HCT116 (cell line): ENCODE results near the gene JCAD. TPM values are rescaled to one million over a fixed set of nuclear protein-coding genes. Genes with fewer than 3 reads are reported as not detected.
"Not testable (repeated sequence)": the region's sequence is repeated elsewhere in the genome, so short reads cannot be mapped to it uniquely, and the experiment has no call there.

ENCODE experiments used
- ATAC-seq: fragments of 200-7000 bp; cut with Tn5 transposase; 2 replicates; pipeline ENCODE4 v1.9.1; 2020; ENCODE audit warnings: mild to moderate bottlenecking, moderate library complexity
- BruUV-seq: library from RNA; stranded (reverse); fragments of 400-500 nt; replicated peaks from 2 replicates; lab custom pipeline; 2021; lab: Mats Ljungman, UMichigan
- CTCF ChIA-PET: fragments of 300-600 bp; sonication (Branson Sonifier 250); formaldehyde crosslinking; loops from one replicate; lab custom pipeline; 2021; ENCODE audit warnings: antibody characterized with exemption; lab: Charles Lee
- POLR2A ChIA-PET: fragments of 300-600, 350-600 bp; sonication (Branson Sonifier 250); formaldehyde crosslinking; loops from one replicate; lab custom pipeline; 2021; ENCODE audit warnings: antibody characterized with exemption; lab: Charles Lee
- RAD21 ChIA-PET, 2 experiments: fragments of 300-600 bp; sonication (Branson Sonifier 250); formaldehyde crosslinking; loops; one replicate each; lab custom pipeline; 2023; ENCODE audit warnings: low total read pairs in 2 of 2; ENCODE audit not compliant: uncharacterized antibody in 2 of 2, unreplicated experiment in 2 of 2, low non-redundant PET in 1 of 2; lab: Charles Lee
- DNase-seq: peaks from one replicate; pipeline ENCODE4 v3.0.0-alpha.2; 2010; ENCODE audit warnings: low read depth, low spot score
- H2AFZ ChIP-seq: fragments of 200-600 bp; shearing (Covaris generic), sonication (generic); 2 replicates; pipeline ENCODE4 v1.6.1; 2017; ENCODE audit warnings: low read depth, mixed run types, mixed read lengths, antibody characterized with exemption, low read length; ENCODE audit not compliant: poor library complexity, severe bottlenecking
- H3K27ac ChIP-seq: 2 replicates; pipeline ENCODE4 v1.5.1; 2012; ENCODE audit warnings: low read depth, low read length
- H3K27me3 ChIP-seq: fragments of 200-600 bp; sonication (generic); 2 replicates; pipeline ENCODE4 v1.6.1; 2016; ENCODE audit warnings: mixed run types, low read length, mixed read lengths; ENCODE audit not compliant: insufficient read depth
- H3K36me3 ChIP-seq, 2 experiments: fragments of 200-500 bp in 1 of 2; fragments of 200-600 bp in 1 of 2; sonication (Bioruptor generic) in 1 of 2; sonication (generic) in 1 of 2; 2 replicates each; pipeline versions ENCODE4 v1.5.1 to v1.6.1; 2014 to 2016; ENCODE audit warnings: low read length in 2 of 2, inconsistent platforms in 1 of 2, mixed read lengths in 1 of 2, mixed run types in 1 of 2; ENCODE audit not compliant: insufficient read depth in 2 of 2, control insufficient read depth in 1 of 2
- H3K4me1 ChIP-seq, 2 experiments: fragments of 200-600 bp in 1 of 2; sonication (generic) in 1 of 2; 2 replicates each; pipeline versions ENCODE4 v1.5.1 to v1.6.1; 2012 to 2017; ENCODE audit warnings: low read length in 2 of 2, inconsistent platforms in 1 of 2, mild to moderate bottlenecking in 1 of 2, mixed read lengths in 1 of 2, mixed run types in 1 of 2, moderate library complexity in 1 of 2; ENCODE audit not compliant: insufficient read depth in 2 of 2, control insufficient read depth in 1 of 2
- H3K4me2 ChIP-seq: fragments of 200-600 bp; sonication (generic); 2 replicates; pipeline ENCODE4 v1.6.1; 2017; ENCODE audit warnings: mixed run types, low read length, mixed read lengths
- H3K4me3 ChIP-seq, 2 experiments: fragments of 200-600 bp in 1 of 2; sonication (generic) in 1 of 2; replicated peaks in 1 of 2; 2 replicates each; pipeline ENCODE4 v1.5.1; 2011 to 2016; ENCODE audit warnings: low read length in 2 of 2, control low read depth in 1 of 2, low read depth in 1 of 2, mild to moderate bottlenecking in 1 of 2, mixed read lengths in 1 of 2, mixed run types in 1 of 2
- H3K79me2 ChIP-seq: fragments of 200-600 bp; sonication (generic); 2 replicates; pipeline ENCODE4 v1.6.1; 2017; ENCODE audit warnings: mild to moderate bottlenecking, mixed run types, low read length, moderate library complexity, mixed read lengths; ENCODE audit not compliant: insufficient read depth
- H3K9ac ChIP-seq: fragments of 200-600 bp; sonication (generic); 2 replicates; pipeline ENCODE4 v1.6.1; 2016; ENCODE audit warnings: low read length, mixed read lengths
- H3K9me2 ChIP-seq: fragments of 200-600 bp; sonication (generic), shearing (Covaris generic); 2 replicates; pipeline ENCODE4 v1.6.1; 2017; ENCODE audit warnings: mixed run types, mild to moderate bottlenecking, moderate library complexity; ENCODE audit not compliant: insufficient read depth
- H3K9me3 ChIP-seq, 2 experiments: fragments of 200-500 bp in 1 of 2; fragments of 200-600 bp in 1 of 2; sonication (Bioruptor generic) in 1 of 2; sonication (generic) in 1 of 2; 2 replicates each; pipeline ENCODE4 v1.6.1; 2014 to 2017; ENCODE audit warnings: low read length in 2 of 2, mixed read lengths in 2 of 2, inconsistent platforms in 1 of 2, low read depth in 1 of 2, mild to moderate bottlenecking in 1 of 2, mixed run types in 1 of 2, moderate library complexity in 1 of 2; ENCODE audit not compliant: control insufficient read depth in 1 of 2, insufficient read depth in 1 of 2
- H4K20me1 ChIP-seq: fragments of 200-600 bp; sonication (generic), shearing (Covaris generic); 2 replicates; pipeline ENCODE4 v1.6.1; 2017; ENCODE audit warnings: mixed run types, mild to moderate bottlenecking, moderate library complexity; ENCODE audit not compliant: insufficient read depth
- CBX3 ChIP-seq: IDR thresholded peaks from 2 replicates; pipeline ENCODE4 v1.6.1; 2012; ENCODE audit warnings: low read depth
- CEBPB ChIP-seq: IDR thresholded peaks from 2 replicates; pipeline ENCODE4 v1.6.1; 2012; ENCODE audit warnings: low read depth
- FOSL1 ChIP-seq: IDR thresholded peaks from 2 replicates; pipeline ENCODE4 v1.6.1; 2012; ENCODE audit warnings: low read depth
- JUND ChIP-seq: IDR thresholded peaks from 2 replicates; pipeline ENCODE4 v1.6.1; 2012
- POLR2A ChIP-seq: IDR thresholded peaks from 2 replicates; pipeline ENCODE4 v1.7.0; 2011; ENCODE audit warnings: borderline replicate concordance; ENCODE audit not compliant: insufficient read depth, insufficient read length; ENCODE audit errors: extremely low read depth
- POLR2AphosphoS5 ChIP-seq: IDR thresholded peaks from 2 replicates; pipeline ENCODE4 v1.6.1; 2011; ENCODE audit warnings: mild to moderate bottlenecking, low read depth, low read length, moderate library complexity
- SP1 ChIP-seq: IDR thresholded peaks from 2 replicates; pipeline ENCODE4 v1.6.1; 2012; ENCODE audit warnings: low read depth
- SRF ChIP-seq: IDR thresholded peaks from 2 replicates; pipeline ENCODE4 v1.6.1; 2012; ENCODE audit warnings: low read depth
- TCF7L2 ChIP-seq: IDR thresholded peaks from 2 replicates; pipeline ENCODE4 v1.7.0; 2011; ENCODE audit warnings: borderline replicate concordance, inconsistent platforms; ENCODE audit not compliant: insufficient read depth, insufficient read length; ENCODE audit errors: extremely low read depth
- YY1 ChIP-seq: IDR thresholded peaks from 2 replicates; pipeline ENCODE4 v1.6.1; 2011; ENCODE audit warnings: low read length, low read depth, moderate library complexity, mild to moderate bottlenecking; ENCODE audit not compliant: insufficient replicate concordance; ENCODE audit errors: extremely low read depth
- ZFX ChIP-seq: fragments of 450-650 bp; IDR thresholded peaks from 2 replicates; pipeline ENCODE4 v1.6.1; 2017
- ZNF274 ChIP-seq: fragments of 200-500 bp; sonication (Bioruptor generic); IDR thresholded peaks from 2 replicates; pipeline ENCODE4 v1.6.1; 2014; ENCODE audit warnings: mild to moderate bottlenecking, low read depth, low read length, inconsistent platforms
- intact Hi-C: fragments of 100-400 bp; cut with micrococcal nuclease; formaldehyde crosslinking; loops from 2 replicates; pipeline ENCODE4 v1.10.0; 2022
- total RNA-seq: library from RNA; stranded (reverse); gene quantifications from one replicate; pipeline ENCODE4 v1.2.1, GENCODE V29; 2021; ENCODE audit not compliant: unreplicated experiment
- TF ChIP-seq, protein P1 (sequence below): IDR thresholded peaks from 2 replicates; pipeline ENCODE4 v1.6.1; 2012

Gene JCAD
- total RNA-seq, 1 experiment from 2014 or later: 17.5 TPM

DNA sequence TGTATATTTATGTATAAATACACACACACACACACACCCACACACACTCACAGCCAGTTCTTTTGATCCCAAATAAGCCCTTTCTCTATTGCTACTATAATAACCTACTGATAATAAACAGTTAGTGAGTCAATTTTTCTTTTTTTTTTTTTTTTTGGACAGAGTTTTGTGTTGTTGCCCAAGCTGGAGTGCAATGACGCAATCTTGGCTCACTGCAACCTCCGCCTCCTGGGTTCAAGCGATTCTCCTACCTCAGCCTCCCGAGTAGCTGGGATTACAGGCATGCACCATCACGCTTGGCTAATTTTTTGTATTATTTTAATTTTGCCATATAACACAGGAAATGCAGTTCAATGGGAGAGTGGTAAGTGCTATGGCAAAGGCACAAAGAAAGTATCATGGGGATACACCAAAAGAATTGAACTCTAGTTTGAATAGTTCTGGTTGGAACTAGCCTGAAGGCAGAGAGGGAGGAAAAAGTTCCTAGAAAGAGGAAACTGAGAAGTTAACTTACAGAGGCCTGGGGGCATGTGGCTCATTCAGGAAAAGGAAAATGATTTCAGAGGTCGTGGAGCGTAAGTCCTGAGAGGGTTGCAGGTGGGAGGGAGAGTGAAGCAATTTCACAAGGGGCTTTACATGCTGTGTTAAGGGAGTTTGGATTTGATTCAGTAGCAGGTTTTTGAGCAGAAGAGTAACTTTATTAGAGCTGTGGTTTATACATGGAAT lies 44.4 kb upstream of the JCAD start (continued):
- TF ChIP-seq, protein P1, sequence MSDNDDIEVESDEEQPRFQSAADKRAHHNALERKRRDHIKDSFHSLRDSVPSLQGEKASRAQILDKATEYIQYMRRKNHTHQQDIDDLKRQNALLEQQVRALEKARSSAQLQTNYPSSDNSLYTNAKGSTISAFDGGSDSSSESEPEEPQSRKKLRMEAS: no peak
- TF ChIP-seq SP1 (no peak), TCF7L2 (no peak), CEBPB (no peak), POLR2AphosphoS5 (no peak), POLR2A (no peak), JUND (no peak), ZFX (no peak), SRF (no peak), ZNF274 (no peak), FOSL1 (no peak)

DNA sequence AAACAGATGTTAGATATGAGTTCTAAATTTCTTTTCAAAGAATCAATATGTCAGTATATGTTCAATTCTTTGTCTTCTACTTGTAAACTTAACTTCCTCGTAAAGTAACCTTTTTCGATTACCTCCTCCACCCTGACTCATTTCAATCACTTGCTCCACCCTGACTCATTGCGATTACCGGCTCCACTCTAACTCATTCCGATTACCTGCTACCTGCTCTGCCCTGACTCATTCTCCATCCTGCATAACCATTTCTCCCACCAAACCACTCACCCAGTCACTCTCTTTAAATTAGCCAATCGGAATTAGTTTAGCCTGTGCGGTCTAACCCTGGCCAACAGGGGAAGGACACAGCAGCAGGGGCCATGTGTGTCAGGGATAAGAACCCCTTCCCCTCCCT lies 40.3 kb upstream of the JCAD start:
- H3K9me2 ChIP-seq, H3K27me3 ChIP-seq, intact Hi-C loops, H3K36me3 ChIP-seq, H3K9me3 ChIP-seq, BruUV-seq, H4K20me1 ChIP-seq, POLR2A ChIA-PET, H3K4me3 ChIP-seq, RAD21 ChIA-PET, H3K27ac ChIP-seq, H3K9ac ChIP-seq, H3K79me2 ChIP-seq, CTCF ChIA-PET: not testable (repeated sequence)
- TF ChIP-seq SP1: peak; percentile 62; the same call in 1 of the 2 replicates
- TF ChIP-seq JUND: peak; percentile 76
- TF ChIP-seq CBX3: peak; percentile 63; the same call in 1 of the 2 replicates
- TF ChIP-seq YY1: peak; percentile 4
- 0 out of 2 replicates have a peak, but pooled peaks have one; percentile 22 for TF ChIP-seq CEBPB
- peak; percentile 88 for TF ChIP-seq FOSL1
- ATAC-seq: peak; percentile 85
- peaks cover 0 to 29% of the 10 kb centered on the region in 2 experiments; a peak in 2 of 4 replicates for H3K4me1 ChIP-seq
- H2AFZ ChIP-seq: peak overlapping the region; percentile 56
- peak overlapping the region; percentile 47 for H3K4me2 ChIP-seq
- DNase-seq: peak; percentile 72
